Panc1 (cell line): ENCODE measurements around the gene VIPR2. TPM values are rescaled to one million over a fixed set of nuclear protein-coding genes. Genes with fewer than 3 reads are reported as not detected.

Experiments used
- ATAC-seq: fragments of 200-7000 bp; cut with Tn5 transposase; 2 replicates; pipeline ENCODE4 v1.9.1; 2020; ENCODE audit warnings: mild to moderate bottlenecking, moderate library complexity
- BruUV-seq: library from RNA; stranded (reverse); fragments of 400-500 nt; replicated peaks from 2 replicates; lab custom pipeline; 2021; lab: Mats Ljungman, UMichigan
- CTCF ChIA-PET: fragments of 300-600 bp; sonication (Branson Sonifier 250); formaldehyde crosslinking; loops from one replicate; lab custom pipeline; 2022; ENCODE audit warnings: antibody characterized with exemption; lab: Charles Lee
- POLR2A ChIA-PET: fragments of 300-600 bp; sonication (Branson Sonifier 250); formaldehyde crosslinking; loops from one replicate; lab custom pipeline; 2022; ENCODE audit warnings: antibody characterized with exemption; lab: Charles Lee
- DNase-seq: peaks from one replicate; pipeline ENCODE4 v3.0.0-alpha.2; 2010; ENCODE audit warnings: low read depth, low spot score
- H3K27ac ChIP-seq: 2 replicates; pipeline ENCODE4 v1.5.1; 2011; ENCODE audit warnings: mild to moderate bottlenecking, low read length, inconsistent platforms
- H3K27me3 ChIP-seq: fragments of 200-500 bp; sonication (Bioruptor generic); 2 replicates; pipeline ENCODE4 v1.6.0; 2014; ENCODE audit warnings: low read length, inconsistent platforms; ENCODE audit not compliant: control insufficient read depth, insufficient read depth
- H3K36me3 ChIP-seq: fragments of 200-500 bp; sonication (Bioruptor generic); 2 replicates; pipeline ENCODE4 v1.5.1; 2014; ENCODE audit warnings: inconsistent platforms, mild to moderate bottlenecking, low read length, moderate library complexity; ENCODE audit not compliant: control insufficient read depth, insufficient read depth
- H3K4me1 ChIP-seq: 2 replicates; pipeline ENCODE4 v1.5.1; 2011; ENCODE audit warnings: inconsistent platforms, mild to moderate bottlenecking, low read length, moderate library complexity; ENCODE audit not compliant: control insufficient read depth, insufficient read depth
- H3K4me3 ChIP-seq, 2 experiments: 2 replicates each; pipeline ENCODE4 v1.5.1; 2011 to 2012; ENCODE audit warnings: low read depth in 2 of 2, low read length in 2 of 2, mild to moderate bottlenecking in 2 of 2, inconsistent platforms in 1 of 2, moderate library complexity in 1 of 2
- H3K9me3 ChIP-seq: fragments of 200-500 bp; sonication (Bioruptor generic); 2 replicates; pipeline ENCODE4 v1.5.1; 2014; ENCODE audit warnings: low read depth, mild to moderate bottlenecking, inconsistent platforms, low read length, moderate library complexity; ENCODE audit not compliant: control insufficient read depth, insufficient read depth
- POLR2AphosphoS5 ChIP-seq: IDR thresholded peaks from 2 replicates; pipeline ENCODE4 v1.6.1; 2012; ENCODE audit warnings: mild to moderate bottlenecking, low read depth, low read length, moderate library complexity
- SIN3A ChIP-seq: IDR thresholded peaks from 2 replicates; pipeline ENCODE4 v1.6.1; 2012; ENCODE audit warnings: low read depth, mild to moderate bottlenecking, low read length, moderate library complexity, borderline replicate concordance; ENCODE audit not compliant: insufficient read depth
- TCF7L2 ChIP-seq: IDR thresholded peaks from 2 replicates; pipeline ENCODE4 v1.6.1; 2011; ENCODE audit warnings: mild to moderate bottlenecking, low read depth, low read length, inconsistent platforms
- in situ Hi-C: cut with HindIII; loops from 2 replicates; pipeline ENCODE4 v1.10.0; 2016; ENCODE audit warnings: low sequenced_read_pairs, low pct_unique_long_range_greater_than_20kb
- intact Hi-C: fragments of 100-400 bp; cut with micrococcal nuclease; formaldehyde crosslinking; loops from one replicate; pipeline ENCODE4 v1.10.0; 2022; ENCODE audit not compliant: unreplicated experiment
- total RNA-seq: library from RNA; stranded (reverse); gene quantifications from one replicate; pipeline ENCODE4 v1.2.1, GENCODE V29; 2021; ENCODE audit not compliant: unreplicated experiment
- TF ChIP-seq, protein P1 (sequence below), 2 experiments: IDR thresholded peaks; 2 replicates each; pipeline ENCODE4 v1.6.1; 2011 to 2012; ENCODE audit warnings: low read depth in 2 of 2, control low read depth in 1 of 2, low read length in 1 of 2, mild to moderate bottlenecking in 1 of 2, moderate library complexity in 1 of 2; ENCODE audit not compliant: insufficient read depth in 1 of 2
- TF ChIP-seq, protein P2 (sequence below): fragments of 450-650 bp; IDR thresholded peaks from 2 replicates; pipeline ENCODE4 v1.5.1; 2017; ENCODE audit warnings: mild to moderate bottlenecking

VIPR2 gene
- total RNA-seq, 1 experiment from 2014 or later, result not detected

DNA sequence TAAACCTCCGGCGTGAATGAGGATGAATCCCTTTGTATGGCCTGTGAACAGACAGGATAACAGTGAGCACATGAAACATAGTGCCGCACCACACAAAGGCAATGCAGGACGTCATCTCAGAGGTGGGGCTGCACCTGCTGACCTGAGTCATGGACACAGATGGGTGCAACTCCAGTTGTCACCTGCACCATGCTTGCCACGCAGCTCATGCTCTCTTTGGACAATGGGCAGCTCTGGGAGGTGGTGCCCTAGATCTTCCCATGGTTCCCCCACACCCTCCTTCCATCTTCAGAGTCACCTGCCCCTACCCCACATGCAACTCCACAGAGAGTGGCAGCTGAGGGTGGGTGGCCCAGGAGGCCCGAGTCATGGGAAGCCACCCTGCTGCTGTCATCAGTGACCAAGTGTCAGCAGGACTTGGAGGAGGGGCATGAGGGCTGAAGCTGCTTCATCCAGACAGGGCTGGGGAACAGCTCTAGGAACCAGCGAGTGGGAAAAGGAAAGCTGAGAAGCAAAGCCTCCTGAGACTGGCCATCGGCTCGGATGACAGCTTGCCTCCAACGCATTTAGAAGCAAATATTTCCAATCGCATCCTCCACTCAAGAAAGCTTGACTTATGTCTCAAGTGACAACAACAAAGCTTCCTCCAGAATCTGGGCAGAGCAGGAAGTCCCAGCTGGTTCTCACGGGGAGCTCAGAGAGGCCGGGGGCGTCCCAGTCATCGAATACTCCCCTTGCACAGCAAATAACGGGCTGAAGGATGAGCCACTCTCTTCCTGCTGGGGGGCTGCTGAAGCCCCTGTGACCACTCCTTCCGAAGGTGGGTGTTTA lies 27.1 kb downstream of the VIPR2 start:
- DNase-seq (no peak), ATAC-seq (no peak)
- ChIA-PET POLR2A (interaction anchor here (0.6 kb wide), 1 partner anchor 88 kb away, joined by 13 read pairs; no protein-coding TSS in a partner anchor), CTCF (no interaction called here)
- no TSS peak for BruUV-seq
- in situ Hi-C loops (no loop called here), intact Hi-C loops (no loop called here)
- Histone ChIP-seq H3K27ac (no peak overlapping the region), H3K9me3 (no peaks in the 10 kb centered on the region), H3K4me1 (no peaks in the 10 kb centered on the region), H3K27me3 (peaks cover 16% of the 10 kb centered on the region), H3K4me3 (no peak overlapping the region), H3K36me3 (no peaks in the 10 kb centered on the region)
- TF ChIP-seq, protein P1, sequence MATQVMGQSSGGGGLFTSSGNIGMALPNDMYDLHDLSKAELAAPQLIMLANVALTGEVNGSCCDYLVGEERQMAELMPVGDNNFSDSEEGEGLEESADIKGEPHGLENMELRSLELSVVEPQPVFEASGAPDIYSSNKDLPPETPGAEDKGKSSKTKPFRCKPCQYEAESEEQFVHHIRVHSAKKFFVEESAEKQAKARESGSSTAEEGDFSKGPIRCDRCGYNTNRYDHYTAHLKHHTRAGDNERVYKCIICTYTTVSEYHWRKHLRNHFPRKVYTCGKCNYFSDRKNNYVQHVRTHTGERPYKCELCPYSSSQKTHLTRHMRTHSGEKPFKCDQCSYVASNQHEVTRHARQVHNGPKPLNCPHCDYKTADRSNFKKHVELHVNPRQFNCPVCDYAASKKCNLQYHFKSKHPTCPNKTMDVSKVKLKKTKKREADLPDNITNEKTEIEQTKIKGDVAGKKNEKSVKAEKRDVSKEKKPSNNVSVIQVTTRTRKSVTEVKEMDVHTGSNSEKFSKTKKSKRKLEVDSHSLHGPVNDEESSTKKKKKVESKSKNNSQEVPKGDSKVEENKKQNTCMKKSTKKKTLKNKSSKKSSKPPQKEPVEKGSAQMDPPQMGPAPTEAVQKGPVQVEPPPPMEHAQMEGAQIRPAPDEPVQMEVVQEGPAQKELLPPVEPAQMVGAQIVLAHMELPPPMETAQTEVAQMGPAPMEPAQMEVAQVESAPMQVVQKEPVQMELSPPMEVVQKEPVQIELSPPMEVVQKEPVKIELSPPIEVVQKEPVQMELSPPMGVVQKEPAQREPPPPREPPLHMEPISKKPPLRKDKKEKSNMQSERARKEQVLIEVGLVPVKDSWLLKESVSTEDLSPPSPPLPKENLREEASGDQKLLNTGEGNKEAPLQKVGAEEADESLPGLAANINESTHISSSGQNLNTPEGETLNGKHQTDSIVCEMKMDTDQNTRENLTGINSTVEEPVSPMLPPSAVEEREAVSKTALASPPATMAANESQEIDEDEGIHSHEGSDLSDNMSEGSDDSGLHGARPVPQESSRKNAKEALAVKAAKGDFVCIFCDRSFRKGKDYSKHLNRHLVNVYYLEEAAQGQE (IDR thresholded peaks at IDR 0.05; ENCODE audit: insufficient read depth in 1 of 2, low read depth in 2 of 2, low read length in 1 of 2), result no peak
- TF ChIP-seq TCF7L2, result no peak
- TF ChIP-seq SIN3A, result no peak
- TF ChIP-seq POLR2AphosphoS5, result no peak
- TF ChIP-seq, protein P2, sequence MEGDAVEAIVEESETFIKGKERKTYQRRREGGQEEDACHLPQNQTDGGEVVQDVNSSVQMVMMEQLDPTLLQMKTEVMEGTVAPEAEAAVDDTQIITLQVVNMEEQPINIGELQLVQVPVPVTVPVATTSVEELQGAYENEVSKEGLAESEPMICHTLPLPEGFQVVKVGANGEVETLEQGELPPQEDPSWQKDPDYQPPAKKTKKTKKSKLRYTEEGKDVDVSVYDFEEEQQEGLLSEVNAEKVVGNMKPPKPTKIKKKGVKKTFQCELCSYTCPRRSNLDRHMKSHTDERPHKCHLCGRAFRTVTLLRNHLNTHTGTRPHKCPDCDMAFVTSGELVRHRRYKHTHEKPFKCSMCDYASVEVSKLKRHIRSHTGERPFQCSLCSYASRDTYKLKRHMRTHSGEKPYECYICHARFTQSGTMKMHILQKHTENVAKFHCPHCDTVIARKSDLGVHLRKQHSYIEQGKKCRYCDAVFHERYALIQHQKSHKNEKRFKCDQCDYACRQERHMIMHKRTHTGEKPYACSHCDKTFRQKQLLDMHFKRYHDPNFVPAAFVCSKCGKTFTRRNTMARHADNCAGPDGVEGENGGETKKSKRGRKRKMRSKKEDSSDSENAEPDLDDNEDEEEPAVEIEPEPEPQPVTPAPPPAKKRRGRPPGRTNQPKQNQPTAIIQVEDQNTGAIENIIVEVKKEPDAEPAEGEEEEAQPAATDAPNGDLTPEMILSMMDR, result no peak

DNA sequence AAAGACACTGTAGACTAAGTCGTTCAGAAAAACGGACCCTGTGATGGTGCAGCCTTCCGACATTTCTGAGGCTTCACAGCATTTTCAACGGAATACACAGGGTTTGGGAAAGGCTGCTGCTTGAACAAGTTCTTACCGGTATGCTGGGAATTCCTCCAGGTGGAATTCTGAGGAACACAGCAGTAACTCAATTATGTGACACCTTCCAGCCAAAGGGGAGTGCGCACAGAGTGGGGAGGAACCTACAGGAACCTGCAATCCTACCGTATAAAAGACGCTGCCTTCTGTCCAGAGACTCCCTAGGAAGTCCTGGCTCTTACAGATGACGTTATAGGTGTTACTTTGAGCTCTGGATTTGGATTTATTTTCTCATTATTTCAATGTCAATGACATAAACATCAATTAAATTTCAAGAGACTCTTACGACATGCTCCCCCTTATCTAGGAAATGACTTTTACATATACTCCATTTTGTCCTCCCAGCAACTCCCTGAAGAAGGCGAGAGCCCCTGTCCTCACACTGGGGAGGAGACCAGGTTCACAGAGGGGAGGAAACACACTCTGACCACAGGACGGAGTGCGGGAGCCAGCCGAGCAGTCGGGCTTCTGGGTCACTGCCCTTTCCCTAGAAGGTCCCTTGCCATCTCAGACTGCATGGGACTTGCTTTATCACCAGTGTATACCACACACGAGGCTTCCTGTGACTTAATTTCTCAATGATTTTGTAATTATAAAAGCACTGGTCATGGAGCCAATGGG lies 27.9 kb downstream of the VIPR2 start:
- no peak for ATAC-seq
- Histone ChIP-seq H3K4me3 (no peak overlapping the region), H3K36me3 (no peaks in the 10 kb centered on the region), H3K27ac (no peak overlapping the region), H3K4me1 (no peaks in the 10 kb centered on the region), H3K9me3 (no peaks in the 10 kb centered on the region), H3K27me3 (peaks cover 15% of the 10 kb centered on the region)
- intact Hi-C loops (no loop called here), in situ Hi-C loops (no loop called here)
- ChIA-PET POLR2A (no interaction called here), CTCF (no interaction called here)
- no peak for DNase-seq
- TF ChIP-seq, protein P2, result no peak
- TF ChIP-seq SIN3A (no peak), TCF7L2 (no peak), POLR2AphosphoS5 (no peak)
- TF ChIP-seq, protein P1 (IDR thresholded peaks at IDR 0.05; ENCODE audit: insufficient read depth in 1 of 2, low read depth in 2 of 2, low read length in 1 of 2), result no peak
- no TSS peak for BruUV-seq
